ENCODE data around the gene PDK4. TPM values are rescaled to one million over a fixed set of nuclear protein-coding genes. Genes with fewer than 3 reads are reported as not detected.
"Not testable (repeated sequence)": the region's sequence is repeated elsewhere in the genome, so short reads cannot be mapped to it uniquely, and the experiment has no call there.

Gene PDK4
- total RNA-seq, 4 donors from 2014 or later, result 37.9 to 453 (median 141) TPM

GRCh38 chr7:95607561-95607960 lies 11.2 kb upstream of the PDK4 start:
- Histone ChIP-seq H3K4me3 (replicated peaks in 1 of 3) (no peak overlapping the region), H3K4me1 (peaks cover 42 to 80% of the 10 kb centered on the region in 2 donors), H3K27me3 (no peaks in the 10 kb centered on the region), H3K27ac (peak overlapping the region; percentile 90 to 99 (median 97)), H3K36me3 (no peaks in the 10 kb centered on the region), H3K9me3 (no peaks in the 10 kb centered on the region)
- DNase-seq, result peak in 1 of 2 donors; percentile 9
- intact Hi-C loops (cut with DNase I), result no loop called here
- no peak for TF ChIP-seq POLR2A (IDR thresholded peaks at IDR 0.05)
- TF ChIP-seq CTCF (IDR thresholded peaks at IDR 0.05), result no peak
- 60 to 80% methylated on average over 3 of the region's 3 CpGs for WGBS, 2 donors

DNA sequence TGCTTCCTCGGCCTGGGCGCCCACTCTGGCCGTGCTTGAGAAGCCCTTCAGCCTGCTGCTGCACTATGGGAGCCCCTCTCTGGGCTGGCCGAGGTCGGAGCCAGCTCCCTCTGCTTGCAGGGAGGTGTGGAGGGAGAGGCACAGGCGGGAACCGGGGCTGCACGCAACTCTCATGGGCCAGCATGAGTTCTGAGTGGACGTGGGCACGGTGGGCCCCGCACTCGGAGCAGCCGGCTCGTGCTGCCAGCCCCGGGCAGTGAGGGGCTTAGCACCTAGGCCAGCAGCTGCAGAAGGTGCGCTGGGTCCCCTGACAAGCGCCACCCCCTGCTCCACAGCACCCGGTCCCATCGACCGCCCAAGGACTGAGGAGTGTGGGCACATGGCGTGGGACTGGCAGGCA lies 9.0 kb upstream of the PDK4 start:
- peak overlapping the region in 1 of 3 donors; percentile 97 for H3K27ac ChIP-seq
- no peaks in the 10 kb centered on the region for H3K27me3 ChIP-seq
- H3K4me1 ChIP-seq, result peaks cover 23 to 64% of the 10 kb centered on the region in 2 donors
- 72 to 86% methylated on average over 5 to 13 of the region's 21 CpGs for WGBS, 2 donors
- TF ChIP-seq CTCF (IDR thresholded peaks at IDR 0.05) (no peak), POLR2A (IDR thresholded peaks at IDR 0.05) (no peak)
- no peaks in the 10 kb centered on the region for H3K9me3 ChIP-seq
- H3K4me3 ChIP-seq (replicated peaks in 1 of 3), result no peak overlapping the region
- peak in 1 of 2 donors; percentile 9 for DNase-seq
- intact Hi-C loops (cut with DNase I), result no loop called here
- no peaks in the 10 kb centered on the region for H3K36me3 ChIP-seq

DNA sequence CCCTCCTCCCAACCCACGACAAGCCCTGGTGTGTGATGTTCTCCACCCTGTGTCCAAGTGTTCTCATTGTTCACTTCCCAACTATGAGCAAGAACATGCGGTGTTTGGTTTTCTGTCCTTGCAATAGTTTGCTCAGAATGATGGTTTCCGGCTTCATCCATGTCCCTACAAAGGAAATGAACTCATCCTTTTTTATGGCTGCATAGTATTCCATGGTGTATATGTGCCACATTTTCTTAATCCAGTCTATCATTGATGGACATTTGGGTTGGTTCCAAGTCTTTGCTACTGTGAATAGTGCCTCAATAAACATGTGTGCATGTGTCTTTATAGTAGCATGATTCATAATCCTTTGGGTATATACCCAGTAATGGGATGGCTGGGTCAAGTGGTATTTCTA lies 8.5 kb upstream of the PDK4 start:
- intact Hi-C loops (cut with DNase I); DNase-seq; H3K4me3 ChIP-seq (replicated peaks in 1 of 3); H3K36me3 ChIP-seq; H3K27me3 ChIP-seq; H3K9me3 ChIP-seq: not testable (repeated sequence)
- H3K4me1 ChIP-seq, result peaks cover 18 to 59% of the 10 kb centered on the region in 2 donors
- peak overlapping the region in 1 of 3 donors; percentile 97 for H3K27ac ChIP-seq
- 91 to 93% methylated on average over 3 of the region's 3 CpGs for whole genome bisulfite sequencing, 2 donors

- intact Hi-C loops (cut with DNase I); DNase-seq; H3K36me3 ChIP-seq; H3K27me3 ChIP-seq; H3K9me3 ChIP-seq; H3K27ac ChIP-seq; H3K4me3 ChIP-seq (replicated peaks in 1 of 3): not testable (repeated sequence)
- H3K4me1 ChIP-seq, result peaks cover 17 to 60% of the 10 kb centered on the region in 2 donors
- WGBS, 2 donors, result 96 to 100% methylated on average over 2 of the region's 2 CpGs
Measured at GRCh38 chr7:95604397-95604796, 8.1 kb upstream of the PDK4 start.

DNA sequence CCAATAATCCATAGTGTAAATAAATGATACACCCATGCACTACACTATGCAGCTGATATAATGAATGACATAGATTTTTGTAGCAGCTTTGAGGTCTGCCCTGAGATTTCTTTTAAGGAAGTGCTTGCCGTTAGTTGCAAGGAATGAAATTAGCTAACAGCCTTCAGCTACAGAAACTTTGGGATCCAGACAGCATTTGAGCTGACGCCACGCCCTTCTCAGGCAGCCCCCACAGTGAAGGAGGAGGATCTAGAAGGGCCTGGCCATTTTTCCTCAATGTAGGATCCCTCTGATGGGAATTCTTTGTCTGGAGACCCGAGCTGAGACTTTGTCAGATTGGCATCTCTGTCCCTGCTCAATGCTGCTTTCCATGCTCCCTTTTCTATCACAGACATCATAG lies 6.1 kb upstream of the PDK4 start:
- 75 to 86% methylated on average over 4 of the region's 4 CpGs for WGBS, 2 donors
- Histone ChIP-seq H3K4me1 (peaks cover 14 to 69% of the 10 kb centered on the region in 2 donors), H3K4me3 (replicated peaks in 1 of 3) (no peak overlapping the region), H3K27me3 (no peaks in the 10 kb centered on the region), H3K27ac (no peak overlapping the region), H3K36me3 (no peaks in the 10 kb centered on the region), H3K9me3 (no peaks in the 10 kb centered on the region)
- DNase-seq, result no peak
- TF ChIP-seq CTCF (IDR thresholded peaks at IDR 0.05) (no peak), POLR2A (IDR thresholded peaks at IDR 0.05) (no peak)
- intact Hi-C loops (cut with DNase I), result no loop called here

GRCh38 chr7:95601316-95601715 lies 5.0 kb upstream of the PDK4 start:
- Histone ChIP-seq H3K9me3 (no peaks in the 10 kb centered on the region), H3K27me3 (no peaks in the 10 kb centered on the region), H3K4me3 (replicated peaks in 1 of 3) (no peak overlapping the region), H3K27ac (no peak overlapping the region), H3K36me3 (no peaks in the 10 kb centered on the region), H3K4me1 (peaks cover 6 to 62% of the 10 kb centered on the region in 2 donors)
- TF ChIP-seq CTCF (IDR thresholded peaks at IDR 0.05) (no peak), POLR2A (IDR thresholded peaks at IDR 0.05) (no peak)
- intact Hi-C loops (cut with DNase I), result no loop called here
- WGBS, 2 donors, result 89 to 93% methylated on average over 4 of the region's 4 CpGs
- no peak for DNase-seq
